GM18907 (cell line): ENCODE results near the gene SNN.

ENCODE experiments used
- ATAC-seq: cut with Tn5 transposase; IDR thresholded peaks from one replicate; pipeline ENCODE4 v1.9.1; 2021; ENCODE audit warnings: mild to moderate bottlenecking, moderate library complexity; ENCODE audit not compliant: unreplicated experiment

SNN gene

DNA sequence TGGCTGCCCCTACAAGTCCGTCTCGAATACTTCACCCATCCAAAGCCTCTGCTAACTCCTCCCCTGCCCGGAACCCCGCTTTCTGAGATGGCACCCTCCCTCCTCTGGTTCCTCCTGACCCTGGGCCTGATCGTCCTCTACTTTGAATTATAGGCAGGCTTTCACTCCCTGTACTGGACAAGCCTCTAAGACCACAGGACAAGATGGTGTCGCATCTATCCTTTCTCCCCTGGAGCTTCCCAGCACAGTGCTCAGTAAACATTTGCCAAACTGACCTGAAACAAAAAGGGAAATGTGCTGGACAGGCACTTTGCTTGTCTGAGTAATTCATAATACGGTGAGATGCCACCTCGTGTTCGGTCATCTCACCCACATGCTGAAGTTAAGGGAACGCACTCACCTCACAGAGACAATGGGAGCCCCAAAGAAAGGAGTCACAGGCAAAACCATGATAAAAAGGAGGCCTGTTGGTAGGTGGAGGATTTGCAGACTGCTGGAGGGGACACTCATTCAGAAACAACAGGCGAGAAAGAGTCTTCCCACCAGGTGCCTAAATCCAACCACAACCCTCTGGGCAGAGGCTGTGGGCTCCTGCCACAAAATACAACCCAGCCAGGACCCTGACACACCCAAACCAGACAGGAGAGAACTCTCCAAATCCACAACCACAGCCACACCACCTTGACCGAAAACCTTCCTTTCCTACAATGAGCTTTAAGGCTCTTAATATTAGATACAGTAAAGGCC, 28.2 kb downstream of the SNN start:
- no peak for ATAC-seq

DNA sequence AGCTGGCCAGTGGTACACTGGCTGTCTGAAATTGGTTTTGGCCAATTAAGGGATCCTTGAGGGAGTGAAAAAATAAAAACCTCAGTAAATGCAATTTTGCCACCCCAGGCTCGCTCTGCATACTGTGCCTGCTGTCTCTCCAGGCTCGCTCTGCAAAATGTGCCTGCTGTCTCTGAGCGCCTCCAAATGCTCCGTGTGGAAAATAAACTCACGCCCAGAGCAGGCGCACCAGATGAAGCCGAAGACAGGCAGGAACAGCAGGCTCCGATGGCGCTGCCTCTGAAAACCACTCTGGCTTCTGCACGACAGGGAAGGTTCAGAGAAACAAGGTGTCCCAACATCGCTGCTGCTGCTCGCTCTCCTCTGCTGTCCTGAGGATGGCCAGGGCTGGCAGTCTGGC, 29.1 kb downstream of the SNN start:
- no peak for ATAC-seq

DNA sequence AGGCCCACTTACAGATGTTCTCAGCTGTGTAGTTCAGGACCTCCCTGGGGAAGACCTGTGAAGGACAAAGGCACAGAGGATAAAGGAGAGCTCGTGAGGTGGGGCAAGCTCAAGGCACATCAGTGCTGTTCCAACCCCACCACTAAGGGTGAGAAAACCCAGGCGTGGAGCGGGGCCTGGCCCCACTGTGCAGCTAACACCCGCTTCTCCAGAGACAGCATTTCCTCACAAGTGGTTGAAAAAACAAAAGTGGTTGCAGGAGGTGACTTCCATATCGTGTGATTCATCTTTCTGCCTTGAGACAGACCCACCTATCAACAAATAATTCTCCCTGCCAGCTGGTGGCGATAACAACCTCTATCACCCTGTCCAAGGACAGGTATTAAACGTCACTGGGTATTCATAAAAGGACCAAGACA, 30.0 kb downstream of the SNN start:
- ATAC-seq, result no peak

DNA sequence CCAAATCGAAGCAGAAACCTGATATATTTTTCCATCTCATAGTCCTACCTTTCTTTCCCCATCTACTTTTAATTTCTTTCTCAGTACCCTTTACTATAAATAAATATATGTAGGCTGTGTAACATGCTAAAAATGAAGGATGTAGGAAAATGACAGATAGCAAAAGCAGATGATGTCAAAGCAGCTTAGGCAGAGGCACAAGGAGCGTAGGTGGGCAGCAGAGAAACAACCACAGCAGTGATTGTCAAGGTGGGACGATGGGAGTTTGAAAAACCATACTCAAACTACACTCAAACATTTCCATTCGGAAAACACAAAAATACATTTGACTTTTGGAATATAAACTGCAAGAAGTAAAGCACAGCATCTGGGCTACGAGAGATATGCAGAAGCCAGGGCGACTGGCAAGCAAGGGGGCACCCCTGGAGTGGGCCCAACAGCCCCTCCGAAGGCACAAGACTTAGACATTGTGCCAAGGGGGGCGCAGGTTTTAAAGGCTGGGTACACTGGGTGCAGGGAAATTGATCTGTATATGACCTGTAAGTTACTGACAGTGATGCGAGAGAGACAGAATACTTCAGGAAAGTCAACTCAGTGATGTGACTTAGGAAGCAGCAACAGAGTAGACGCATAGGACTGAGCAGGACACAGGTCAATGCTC, 31.1 kb downstream of the SNN start:
- ATAC-seq, result no peak

DNA sequence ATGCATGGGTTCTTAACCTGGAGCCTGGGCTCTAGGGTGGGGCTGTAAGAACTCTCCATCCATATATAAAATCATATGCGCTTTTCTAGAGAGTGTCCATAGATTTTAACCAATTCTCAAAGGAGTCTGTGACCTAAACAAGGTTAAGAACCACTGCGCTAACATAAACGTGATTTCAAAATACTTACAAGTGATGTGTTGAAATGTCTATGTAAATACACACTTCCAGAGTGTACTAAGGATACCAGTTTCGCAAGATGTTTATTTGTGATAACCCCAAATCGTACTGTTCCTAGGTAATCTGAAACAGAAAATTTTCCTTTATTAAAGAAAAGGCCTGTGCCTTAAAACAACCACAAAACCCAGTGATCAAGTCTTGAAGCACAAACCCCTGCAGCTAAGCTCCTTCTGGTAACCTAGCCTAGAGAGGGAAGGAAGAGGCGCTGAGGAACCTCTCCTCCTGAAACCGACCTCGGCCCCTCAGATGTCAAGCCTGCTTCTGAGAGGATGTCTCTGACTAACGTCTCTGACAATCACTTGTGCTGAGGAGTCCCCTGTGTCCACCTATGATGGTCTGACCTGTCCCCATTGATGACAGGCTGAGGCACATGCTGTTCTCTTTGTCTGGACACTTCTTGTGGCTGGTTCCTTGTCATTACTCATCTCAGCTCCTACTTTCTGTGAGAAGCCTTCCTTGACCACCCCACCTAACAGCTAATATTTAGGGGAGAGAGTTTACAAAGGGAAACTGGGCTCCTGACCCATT, 32.2 kb downstream of the SNN start:
- no peak for ATAC-seq

DNA sequence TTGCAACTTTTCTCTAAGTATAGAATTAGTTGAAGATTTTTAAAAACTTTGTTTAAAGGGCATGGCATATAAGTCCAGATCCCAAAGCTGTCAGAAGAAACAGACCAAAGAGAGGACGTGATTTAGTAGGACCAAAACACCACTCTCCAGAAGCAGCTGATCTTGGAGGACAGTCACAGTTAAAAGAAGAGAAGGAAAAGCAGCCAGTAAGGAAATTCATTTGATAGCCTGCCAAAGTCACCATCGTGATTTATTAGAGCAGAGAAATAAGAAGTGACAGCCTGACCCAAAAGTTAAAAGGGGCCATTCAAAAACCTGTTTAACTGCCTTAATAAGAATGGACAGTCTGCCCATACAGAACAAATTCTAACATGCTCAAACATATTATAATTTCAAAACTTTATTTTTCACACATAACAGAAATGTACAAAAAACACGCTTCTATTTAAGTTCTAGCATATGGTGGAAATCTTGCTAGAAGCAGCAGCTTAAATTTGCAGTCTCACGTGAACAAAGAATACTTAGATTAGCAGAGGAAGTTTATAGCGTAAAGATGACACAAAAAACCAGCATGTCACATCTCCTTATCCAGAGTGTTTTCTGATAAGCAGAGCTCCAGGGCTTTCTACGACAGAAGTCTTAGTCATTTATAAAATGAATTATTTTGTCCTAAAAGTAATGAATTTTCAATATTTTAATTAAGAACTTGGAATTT, 37.2 kb downstream of the SNN start:
- no peak for ATAC-seq

DNA sequence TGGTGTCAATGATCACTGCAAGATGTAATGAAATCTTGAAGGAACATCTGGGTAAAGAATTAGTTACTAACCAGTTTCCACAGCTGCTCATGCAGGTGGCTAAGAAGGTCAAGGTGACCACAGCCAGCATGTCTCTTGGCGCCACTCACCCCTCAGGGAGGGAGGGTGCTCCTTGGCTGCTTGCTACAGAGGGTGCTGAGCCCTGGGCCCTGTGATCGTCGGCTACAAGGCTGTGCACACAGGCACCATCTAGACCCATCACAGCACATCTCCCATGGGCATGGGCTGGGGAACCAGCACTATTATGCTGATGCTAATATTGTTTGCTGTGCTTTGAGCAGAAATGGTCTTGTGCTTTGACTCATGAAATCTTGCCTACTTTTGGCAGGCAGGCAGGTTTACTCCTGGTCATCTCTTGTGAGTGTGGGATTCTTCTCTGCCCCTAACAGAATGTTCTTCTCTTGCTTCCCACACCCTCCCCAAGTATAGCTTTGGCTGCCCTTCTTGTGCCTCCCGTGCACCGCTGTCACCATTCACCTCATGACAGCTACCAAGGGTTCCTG, 38.0 kb downstream of the SNN start:
- ATAC-seq, result peak; percentile 75

DNA sequence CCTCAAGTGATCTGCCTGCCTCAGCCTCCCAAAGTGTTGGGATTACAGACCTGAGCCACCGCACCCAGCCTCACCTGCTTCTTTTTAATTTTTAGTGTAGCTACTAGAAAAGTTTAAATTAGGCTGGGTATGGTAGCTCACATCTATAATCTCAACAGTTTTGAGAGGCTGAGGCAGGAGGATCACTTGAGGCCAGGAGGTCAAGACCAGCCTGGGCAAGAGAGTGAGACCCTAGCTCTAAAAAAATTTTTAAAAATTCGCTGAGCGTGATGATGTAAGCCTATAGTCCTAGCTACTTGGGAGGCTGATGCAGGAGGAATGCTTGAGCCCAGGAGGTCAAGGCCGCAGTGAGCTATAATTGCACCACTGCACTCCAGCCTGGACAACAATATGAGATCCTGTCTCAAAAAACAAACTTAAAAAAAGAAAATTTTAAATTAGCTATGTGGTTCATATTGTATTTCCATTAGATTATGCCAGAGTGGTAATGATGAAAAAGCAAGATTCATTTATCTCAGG, 39.5 kb downstream of the SNN start:
- ATAC-seq, result no peak

DNA sequence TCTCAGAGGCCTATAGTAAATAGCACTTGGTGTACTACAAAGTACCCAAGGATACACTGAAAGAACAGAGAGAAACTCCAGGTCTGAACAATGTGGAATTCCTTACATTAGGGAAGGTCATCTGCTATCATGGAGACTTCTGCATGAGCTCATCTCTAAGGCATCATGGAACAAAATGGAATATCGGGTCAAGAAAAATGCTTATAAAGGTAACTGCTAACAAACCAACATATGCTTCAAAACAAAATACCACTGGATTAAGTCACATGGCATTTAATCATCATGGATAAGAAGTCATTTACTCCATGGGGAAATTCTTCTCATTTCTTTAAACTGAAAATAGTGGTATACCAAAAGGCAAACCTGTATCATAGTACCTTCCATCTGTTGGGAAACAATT, 40.2 kb downstream of the SNN start:
- no peak for ATAC-seq

DNA sequence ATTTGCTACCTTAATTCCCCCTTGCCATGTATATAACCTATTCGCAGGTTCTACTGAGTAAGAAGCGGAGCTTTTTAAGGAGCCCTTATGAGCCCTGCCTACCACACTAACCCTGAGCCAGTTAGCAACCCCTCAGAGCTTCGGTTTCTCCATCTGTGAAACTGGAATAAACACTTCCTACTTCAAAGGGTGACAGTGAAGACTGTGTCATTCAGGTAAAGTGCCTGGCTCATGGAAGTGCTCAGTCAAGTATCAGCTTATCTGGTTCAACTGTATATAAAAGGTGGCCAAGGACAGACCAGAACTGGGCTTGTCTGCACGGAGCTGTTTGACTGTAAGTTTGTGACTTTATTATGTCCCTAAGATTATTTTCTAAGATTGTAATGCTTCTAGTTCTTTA, 43.4 kb downstream of the SNN start:
- no peak for ATAC-seq

DNA sequence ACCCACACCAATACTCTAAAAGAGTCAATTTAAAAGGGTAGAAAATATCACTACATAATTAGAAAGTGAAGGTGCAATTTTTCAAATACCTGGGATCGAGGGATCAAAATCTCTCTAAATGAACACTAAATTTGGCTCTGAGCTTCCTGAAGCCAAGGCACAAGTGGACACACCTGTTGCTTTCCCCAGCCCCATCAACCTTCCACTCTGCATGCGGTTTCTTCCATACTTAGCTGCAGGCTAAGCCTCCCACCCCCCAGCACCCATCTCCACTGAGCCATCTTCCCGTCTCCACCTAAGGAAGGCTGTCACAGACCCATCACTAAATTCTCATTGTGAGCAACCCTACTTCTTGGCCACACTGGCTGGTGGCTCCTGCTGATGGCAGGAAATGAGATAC, 43.9 kb downstream of the SNN start:
- no peak for ATAC-seq

DNA sequence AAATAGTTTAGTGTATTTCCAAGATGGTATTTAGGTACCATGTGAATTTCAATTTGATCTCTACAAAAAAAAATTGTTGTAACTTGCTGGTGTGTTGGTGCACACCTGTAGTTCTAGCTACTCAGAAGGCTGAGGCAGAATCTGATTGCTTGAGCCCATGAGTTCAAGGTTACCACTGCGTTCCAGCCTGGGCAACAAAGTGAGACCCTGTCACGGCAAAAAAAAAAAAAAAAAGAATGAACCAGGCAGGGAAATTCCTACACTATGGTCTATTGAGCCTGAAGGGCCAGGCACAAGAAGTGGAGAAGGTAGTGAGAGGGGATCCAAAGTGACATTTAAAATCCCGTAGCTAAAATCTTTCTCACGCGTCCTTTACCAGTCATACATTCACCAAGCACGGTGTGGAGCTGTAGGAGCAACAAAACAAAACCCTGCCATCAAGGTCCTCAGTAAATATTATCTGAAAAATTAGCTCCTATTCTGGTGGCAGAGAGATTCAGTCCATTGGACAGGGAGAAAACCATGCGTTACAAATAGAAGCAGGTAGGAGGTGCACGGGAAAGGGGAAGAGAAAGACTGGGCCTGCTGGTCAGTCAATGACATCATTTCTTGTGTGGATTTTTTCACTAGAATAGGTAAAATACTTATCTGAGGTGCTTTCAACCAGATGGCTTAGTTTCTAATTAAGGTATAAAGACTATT, 47.1 kb downstream of the SNN start:
- no peak for ATAC-seq

DNA sequence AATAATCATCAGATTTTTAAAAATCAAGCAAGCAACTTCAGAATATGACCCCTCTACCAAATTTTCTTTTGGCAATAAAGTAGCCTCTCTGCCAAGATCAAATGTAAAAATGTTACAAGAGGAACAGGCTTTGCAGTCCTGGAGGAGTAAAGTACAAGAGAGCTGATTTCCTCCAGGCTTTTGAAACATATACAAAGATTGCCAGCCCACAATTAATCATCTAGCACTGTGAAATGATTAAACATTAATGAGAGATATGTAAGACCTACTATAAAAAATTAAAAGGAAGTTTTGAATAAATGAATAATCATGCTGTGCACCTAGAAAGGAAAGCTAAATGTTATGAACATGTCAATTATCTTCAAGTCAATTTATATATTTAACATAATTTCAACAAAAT, 48.1 kb downstream of the SNN start:
- no peak for ATAC-seq

DNA sequence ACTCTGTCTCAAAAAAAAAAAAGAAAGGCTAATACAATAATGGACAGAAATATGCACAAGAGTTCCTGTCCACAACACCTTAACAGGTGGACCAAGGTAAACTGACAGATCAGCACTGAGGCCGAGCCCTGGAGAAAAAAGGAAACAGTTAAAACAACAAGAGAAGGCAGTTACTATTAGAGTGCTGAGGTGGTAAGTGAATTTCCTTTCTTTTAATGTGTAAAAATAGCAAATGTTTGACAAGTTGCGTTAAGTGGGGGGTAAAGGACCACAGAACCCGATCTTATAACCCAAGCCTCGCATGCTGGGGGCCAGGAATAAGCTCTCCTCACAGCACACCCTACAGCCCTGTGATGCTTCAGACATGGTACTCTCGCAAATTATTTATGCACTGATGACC, 49.6 kb downstream of the SNN start:
- no peak for ATAC-seq

DNA sequence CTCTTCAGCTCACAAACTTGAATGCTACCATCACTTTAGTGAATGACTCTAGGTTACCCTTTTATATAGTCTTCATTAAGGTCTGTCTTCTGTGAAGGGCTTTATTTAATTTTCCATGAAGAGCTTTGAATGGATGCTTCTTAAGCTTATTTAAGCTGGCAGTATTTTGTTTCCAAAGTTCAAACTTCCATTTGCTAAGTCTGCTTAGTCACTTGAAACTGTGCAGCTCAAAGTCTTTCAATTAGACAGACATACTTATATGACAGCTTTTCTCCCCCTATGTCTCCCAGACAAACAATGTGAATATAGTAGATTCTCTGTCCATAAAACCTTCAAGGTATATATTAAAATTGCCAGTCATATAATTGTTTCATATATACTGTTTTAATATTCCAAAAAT, 50.9 kb downstream of the SNN start:
- ATAC-seq, result no peak

DNA sequence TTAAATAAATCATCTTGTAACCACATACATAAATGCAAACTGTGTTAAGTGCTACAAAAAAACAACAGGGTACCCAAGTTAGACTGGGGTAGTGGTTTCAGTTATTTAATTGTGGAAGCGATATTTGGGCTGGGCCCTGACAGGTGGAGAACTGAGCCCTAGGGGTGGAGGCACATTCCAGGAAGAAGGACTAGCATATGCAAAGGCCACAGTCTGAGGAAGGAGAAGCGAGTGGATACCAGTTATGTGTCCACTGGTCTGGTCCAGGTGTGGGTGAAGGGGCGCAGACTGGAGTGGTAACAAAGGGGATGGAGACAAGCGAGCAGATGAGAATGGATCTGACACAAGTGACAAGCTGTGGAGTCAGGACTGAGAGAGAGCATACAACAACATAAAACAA, 51.5 kb downstream of the SNN start:
- ATAC-seq, result no peak

DNA sequence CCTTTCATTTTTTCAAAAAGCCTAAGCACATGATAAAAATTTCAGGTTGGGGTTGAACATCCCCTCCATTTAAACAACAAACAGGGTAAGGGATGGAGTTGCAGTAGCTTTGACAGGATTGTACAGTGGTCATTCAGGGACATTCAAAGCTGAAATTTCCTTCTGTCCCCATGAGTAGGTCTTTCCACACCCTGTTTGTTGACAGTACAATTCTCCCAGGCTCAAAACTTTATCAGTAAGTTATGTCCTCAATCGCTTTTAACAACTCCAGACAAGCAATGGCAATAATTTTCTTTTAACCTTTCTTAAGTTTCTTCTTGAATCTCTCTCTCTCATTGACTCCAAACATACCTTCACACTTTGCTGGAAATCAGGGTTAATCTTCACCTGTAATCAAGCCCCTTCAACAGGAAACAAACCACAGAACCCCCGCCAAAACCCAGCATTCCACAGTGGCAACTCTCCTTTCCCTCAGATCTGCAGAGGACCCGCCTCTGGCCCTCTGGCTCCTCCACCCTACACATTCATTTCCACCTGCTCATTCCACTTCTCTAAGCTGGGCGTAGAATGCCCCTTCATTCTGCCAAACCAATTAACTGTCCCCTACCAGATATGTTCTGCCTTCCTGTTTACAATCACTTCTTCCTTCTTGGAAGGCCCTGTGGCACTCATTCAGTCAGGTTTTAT, 53.7 kb downstream of the SNN start:
- no peak for ATAC-seq

DNA sequence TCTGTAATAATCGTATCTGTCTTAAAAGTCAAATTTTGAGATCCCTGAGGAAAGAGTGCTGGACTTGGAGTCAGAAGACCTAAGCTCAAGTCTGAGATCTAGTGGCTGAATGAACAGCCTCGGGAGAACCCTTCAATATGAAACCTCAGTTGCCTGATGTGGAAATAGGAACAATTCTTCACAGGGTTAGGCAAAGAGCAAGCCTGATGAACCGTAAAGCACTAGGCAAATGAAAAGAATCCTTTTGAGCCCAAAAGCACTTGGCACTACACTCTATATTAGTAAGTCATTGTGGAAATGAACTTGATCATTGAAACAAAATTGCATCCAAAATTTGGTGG, 54.2 kb downstream of the SNN start:
- ATAC-seq, result no peak

DNA sequence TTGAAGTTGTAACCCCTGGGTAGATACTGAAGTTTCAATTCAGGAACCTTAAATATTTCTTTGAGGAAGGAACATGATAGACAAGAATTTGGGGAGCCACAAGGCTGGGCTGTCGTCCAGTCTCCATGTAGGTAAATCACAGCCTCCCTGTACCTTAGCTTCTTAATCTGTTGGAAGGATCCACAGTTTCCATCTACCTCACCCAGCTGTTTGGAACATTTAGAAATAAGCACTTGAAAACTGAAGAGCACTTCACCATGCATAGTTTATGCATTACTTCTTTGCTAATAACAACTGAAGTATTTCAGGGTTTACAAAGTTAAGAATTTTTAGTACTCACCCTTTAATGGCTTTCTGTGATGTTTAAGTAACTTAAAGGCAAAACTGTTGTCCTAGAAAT, 57.2 kb downstream of the SNN start:
- no peak for ATAC-seq

DNA sequence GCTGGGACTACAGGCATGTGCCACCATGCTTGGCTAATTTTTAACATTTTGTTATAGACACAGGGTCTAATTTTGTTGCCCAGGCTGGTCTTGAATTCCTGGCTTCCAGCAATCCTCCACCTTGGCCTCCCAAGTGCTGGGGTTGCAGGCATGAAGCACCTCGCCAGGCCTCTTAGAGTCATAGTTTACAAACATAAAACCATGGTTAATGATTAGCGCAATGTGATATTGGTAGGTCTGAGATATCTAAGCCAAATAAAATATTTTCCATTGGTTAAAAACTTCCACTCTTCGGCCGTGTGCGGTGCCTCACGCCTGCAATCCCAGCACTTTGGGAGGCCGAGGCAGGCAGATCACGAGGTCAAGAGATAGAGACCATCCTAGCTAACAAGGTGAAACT, 57.8 kb downstream of the SNN start:
- no peak for ATAC-seq
